Colon (tissue), 2 donors: ENCODE results near the gene PPP5C.

Experiments
- FAIRE-seq: peaks from 2 replicates; lab custom pipeline; 2012; peaks lifted over from hg19 to GRCh38; lab: Jason Lieb, UNC
- donor health status: control.
- donor health status: control.

The PPP5C gene

GRCh38 chr19:46337487-46337886 is 9.4 kb upstream of the PPP5C start:
- no peak for FAIRE-seq

- FAIRE-seq = no peak
Measured at GRCh38 chr19:46339446-46339845, 7.4 kb upstream of the PPP5C start.

GRCh38 chr19:46340051-46340659 is 6.7 kb upstream of the PPP5C start:
- no peak for FAIRE-seq

DNA sequence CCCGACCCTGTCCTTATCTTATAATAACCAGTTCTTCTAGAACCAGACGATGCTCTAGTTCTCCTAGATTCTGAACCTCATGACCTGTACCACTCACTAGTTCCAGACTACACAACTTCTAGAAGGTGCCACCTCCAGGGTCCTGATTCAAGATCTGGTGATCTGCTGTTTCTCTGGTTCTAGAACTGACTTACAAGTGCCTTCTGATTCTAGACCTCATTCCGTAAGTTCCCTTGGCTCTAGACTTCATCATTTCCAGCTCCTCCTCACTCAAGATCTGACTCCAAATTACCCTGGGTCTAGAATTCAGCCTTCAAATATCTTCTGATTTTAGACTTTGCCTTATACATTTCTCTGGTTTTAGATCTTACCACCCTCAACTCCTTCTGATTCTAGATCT is 5.0 kb upstream of the PPP5C start:
- no peak for FAIRE-seq

- FAIRE-seq = no peak
Measured at GRCh38 chr19:46344363-46344762, 2.5 kb upstream of the PPP5C start.

DNA sequence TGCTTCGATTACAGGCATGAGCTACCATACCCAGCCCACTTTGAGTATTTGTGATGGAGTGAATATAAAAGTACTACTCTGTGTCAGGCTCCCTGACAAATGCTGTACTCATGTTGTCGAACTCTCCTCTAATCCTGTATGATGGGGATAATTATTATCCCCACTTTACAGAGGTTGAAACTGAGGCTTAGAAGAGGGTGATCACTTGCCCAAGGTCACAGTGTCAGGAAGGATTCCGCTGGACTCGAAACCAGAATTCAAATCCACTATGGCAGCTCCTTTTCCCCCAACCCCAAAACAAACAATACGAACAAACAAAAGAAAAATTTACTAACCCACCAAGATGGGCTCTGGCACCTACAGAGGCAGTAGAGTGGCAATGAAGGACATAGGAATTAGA is 1.7 kb upstream of the PPP5C start:
- FAIRE-seq = no peak

- FAIRE-seq = no peak
Measured at GRCh38 chr19:46347572-46347883, 641 bp downstream of the PPP5C start.

DNA sequence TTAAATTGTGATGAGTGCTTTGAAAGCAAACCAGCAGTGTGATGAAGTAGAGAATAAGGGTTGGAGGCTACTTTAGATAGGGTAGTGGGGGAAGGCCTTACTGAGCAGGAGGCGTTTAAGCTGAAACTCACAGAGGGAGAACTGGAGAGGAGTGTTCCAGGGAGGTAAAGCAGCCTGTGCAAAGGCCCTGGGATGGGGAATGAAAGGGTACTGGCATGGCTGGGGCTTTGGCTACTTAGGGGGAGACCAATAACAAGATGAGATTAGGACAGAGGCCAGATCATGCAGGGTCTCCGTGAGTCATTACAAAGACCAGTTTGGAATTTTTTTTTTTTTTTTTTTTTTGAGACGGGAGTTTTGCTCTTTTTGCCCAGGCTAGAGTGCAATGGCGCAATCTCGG is 1.1 kb downstream of the PPP5C start:
- no peak for FAIRE-seq

- no peak for FAIRE-seq
Measured at GRCh38 chr19:46349311-46349993, 2.6 kb downstream of the PPP5C start.

GRCh38 chr19:46350029-46350757 is 3.3 kb downstream of the PPP5C start:
- no peak for FAIRE-seq

- FAIRE-seq = no peak
Measured at GRCh38 chr19:46350758-46351159, 3.9 kb downstream of the PPP5C start.

GRCh38 chr19:46351241-46352041 is 4.6 kb downstream of the PPP5C start:
- no peak for FAIRE-seq

DNA sequence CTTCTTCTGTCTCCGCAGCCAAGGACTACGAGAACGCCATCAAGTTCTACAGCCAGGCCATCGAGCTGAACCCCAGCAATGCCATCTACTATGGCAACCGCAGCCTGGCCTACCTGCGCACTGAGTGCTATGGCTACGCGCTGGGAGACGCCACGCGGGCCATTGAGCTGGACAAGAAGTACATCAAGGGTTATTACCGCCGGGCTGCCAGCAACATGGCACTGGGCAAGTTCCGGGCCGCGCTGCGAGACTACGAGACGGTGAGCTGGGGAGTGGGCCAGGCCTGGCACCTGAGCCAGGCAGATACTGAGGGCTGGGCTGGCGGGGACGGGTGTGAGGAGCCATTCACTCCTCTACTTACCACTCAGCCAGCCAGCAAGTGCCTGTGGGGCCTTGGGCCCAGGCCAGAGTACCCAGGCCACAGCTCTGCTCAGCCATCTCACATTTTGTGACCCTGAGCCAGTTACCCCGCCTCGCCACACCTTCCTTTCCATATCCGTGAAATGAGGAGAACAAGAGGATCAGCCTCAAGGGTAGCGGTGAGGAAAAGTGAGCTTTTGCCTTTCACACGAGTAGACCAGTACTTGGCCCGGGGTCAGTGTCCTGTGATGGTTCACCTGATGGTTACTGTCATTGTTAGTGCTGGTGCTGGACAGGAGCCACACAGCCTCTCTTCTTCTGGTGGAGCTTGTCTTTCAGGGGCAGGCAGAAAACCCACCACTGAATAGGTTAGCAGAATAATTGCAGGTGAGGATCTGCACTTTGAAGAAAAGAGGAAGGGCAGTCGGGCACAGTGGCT is 7.0 kb downstream of the PPP5C start:
- FAIRE-seq = no peak

GRCh38 chr19:46355234-46356148 is 8.6 kb downstream of the PPP5C start:
- no peak for FAIRE-seq

- FAIRE-seq = no peak
Measured at GRCh38 chr19:46356149-46357055, 9.5 kb downstream of the PPP5C start.

DNA sequence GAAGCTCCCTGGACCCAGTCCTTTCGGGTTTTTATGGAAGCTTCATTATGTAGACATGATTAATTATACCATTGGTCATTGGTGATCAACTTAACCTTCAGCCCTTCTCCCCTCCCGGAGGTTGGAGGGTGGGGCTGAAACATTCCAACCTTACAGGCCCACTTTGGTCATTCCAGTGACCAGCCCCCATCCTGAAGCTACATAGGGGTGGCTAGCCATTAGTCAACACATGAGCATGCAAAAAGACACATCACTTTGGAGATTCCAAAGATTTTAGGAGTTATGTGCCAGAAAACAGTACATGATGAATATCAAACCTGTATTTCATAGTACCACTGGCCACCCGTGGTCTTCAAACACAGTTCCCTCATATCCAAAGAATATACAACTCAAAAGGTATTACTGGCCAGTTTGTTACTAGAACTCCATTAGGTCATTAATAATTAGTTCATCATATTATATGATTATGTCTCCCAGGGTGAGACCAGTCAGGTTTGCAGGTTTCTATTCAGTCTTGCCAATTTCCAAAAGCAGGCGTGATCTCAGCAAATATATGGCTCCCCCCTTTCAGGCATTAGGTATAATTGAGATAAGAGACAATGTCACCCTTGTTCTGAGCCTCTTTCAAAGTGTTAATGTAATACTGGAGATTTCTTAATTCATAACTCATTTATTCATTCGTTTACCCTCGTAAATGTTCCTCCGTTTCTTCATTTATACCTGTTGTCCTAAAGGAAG is 11.1 kb downstream of the PPP5C start:
- FAIRE-seq = no peak

GRCh38 chr19:46361915-46362314 is 15.0 kb downstream of the PPP5C start:
- no peak for FAIRE-seq

GRCh38 chr19:46364359-46364758 is 17.5 kb downstream of the PPP5C start:
- no peak for FAIRE-seq

GRCh38 chr19:46365561-46365960 is 18.7 kb downstream of the PPP5C start:
- FAIRE-seq = no peak
